ENCODE data around the gene TEPSIN.

DNA sequence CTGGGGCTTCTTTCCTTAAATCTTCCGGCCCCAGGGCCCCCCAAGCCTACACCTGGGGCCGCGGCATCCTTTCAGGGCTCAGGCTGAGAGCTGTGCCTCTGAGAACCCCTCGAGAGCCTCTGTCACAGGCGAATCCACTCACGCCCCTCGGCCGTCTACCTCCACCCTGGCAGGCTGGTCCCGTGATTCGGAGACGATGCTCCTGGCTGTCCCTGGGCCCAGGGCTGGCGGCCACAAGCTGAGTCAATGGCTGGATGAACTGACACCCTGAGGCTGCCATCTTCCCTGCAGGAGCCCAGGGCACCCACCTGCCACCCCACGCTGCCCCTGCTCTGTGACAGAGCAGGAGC lies 4.4 kb downstream of the TEPSIN start:
- TF ChIP-seq, protein P1, sequence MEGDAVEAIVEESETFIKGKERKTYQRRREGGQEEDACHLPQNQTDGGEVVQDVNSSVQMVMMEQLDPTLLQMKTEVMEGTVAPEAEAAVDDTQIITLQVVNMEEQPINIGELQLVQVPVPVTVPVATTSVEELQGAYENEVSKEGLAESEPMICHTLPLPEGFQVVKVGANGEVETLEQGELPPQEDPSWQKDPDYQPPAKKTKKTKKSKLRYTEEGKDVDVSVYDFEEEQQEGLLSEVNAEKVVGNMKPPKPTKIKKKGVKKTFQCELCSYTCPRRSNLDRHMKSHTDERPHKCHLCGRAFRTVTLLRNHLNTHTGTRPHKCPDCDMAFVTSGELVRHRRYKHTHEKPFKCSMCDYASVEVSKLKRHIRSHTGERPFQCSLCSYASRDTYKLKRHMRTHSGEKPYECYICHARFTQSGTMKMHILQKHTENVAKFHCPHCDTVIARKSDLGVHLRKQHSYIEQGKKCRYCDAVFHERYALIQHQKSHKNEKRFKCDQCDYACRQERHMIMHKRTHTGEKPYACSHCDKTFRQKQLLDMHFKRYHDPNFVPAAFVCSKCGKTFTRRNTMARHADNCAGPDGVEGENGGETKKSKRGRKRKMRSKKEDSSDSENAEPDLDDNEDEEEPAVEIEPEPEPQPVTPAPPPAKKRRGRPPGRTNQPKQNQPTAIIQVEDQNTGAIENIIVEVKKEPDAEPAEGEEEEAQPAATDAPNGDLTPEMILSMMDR (IDR thresholded peaks at IDR 0.05): no peak
- no peak for TF ChIP-seq POLR2A (IDR thresholded peaks at IDR 0.05)
